Caco-2 (cell line): Measurements from ENCODE around the gene SCN1B. TPM values are rescaled to one million over a fixed set of nuclear protein-coding genes. Genes with fewer than 3 reads are reported as not detected.

Experiments used
- BruUV-seq: library from RNA; stranded (reverse); fragments of 400-500 nt; replicated peaks from 2 replicates; lab custom pipeline; 2021; lab: Mats Ljungman, UMichigan
- CTCF ChIA-PET: fragments of 300-600 bp; sonication (Branson Sonifier 250); formaldehyde crosslinking; loops from one replicate; lab custom pipeline; 2022; ENCODE audit warnings: antibody characterized with exemption; lab: Charles Lee
- POLR2A ChIA-PET: fragments of 300-600 bp; sonication (Branson Sonifier 250); formaldehyde crosslinking; loops from one replicate; lab custom pipeline; 2022; ENCODE audit warnings: antibody characterized with exemption; lab: Charles Lee
- DNase-seq, 2 experiments: peaks; one replicate each; pipeline versions ENCODE4 v3.0.0 to v3.0.0-alpha.2; 2020 to 2022
- H3K27me3 ChIP-seq: replicated peaks from 2 replicates; pipeline ENCODE4 v1.6.0; 2011; ENCODE audit warnings: low read length; ENCODE audit not compliant: control insufficient read depth, insufficient read depth
- H3K36me3 ChIP-seq: 2 replicates; pipeline ENCODE4 v1.5.1; 2011; ENCODE audit warnings: low read length; ENCODE audit not compliant: control insufficient read depth, insufficient read depth
- H3K4me1 ChIP-seq: fragments of 250-450 bp; sonication (Bioruptor Pico); 2 replicates; pipeline ENCODE4 v1.5.1; 2020; ENCODE audit warnings: mild to moderate bottlenecking
- H3K4me3 ChIP-seq: 2 replicates; pipeline ENCODE4 v1.5.1; 2011; ENCODE audit warnings: low read depth, mild to moderate bottlenecking, control low read depth, low read length
- H3K9me3 ChIP-seq: fragments of 250-450 bp; sonication (Bioruptor Pico); 2 replicates; pipeline ENCODE4 v1.5.1; 2020; ENCODE audit warnings: mild to moderate bottlenecking, moderate library complexity
- H3K27ac Mint-ChIP-seq: one replicate; pipeline ENCODE4 v1.8.0; 2022; ENCODE audit warnings: mixed read lengths; ENCODE audit not compliant: unreplicated experiment
- H3K27me3 Mint-ChIP-seq: one replicate; pipeline ENCODE4 v1.8.0; 2022; ENCODE audit warnings: mixed read lengths; ENCODE audit not compliant: insufficient read depth, unreplicated experiment
- H3K36me3 Mint-ChIP-seq: one replicate; pipeline ENCODE4 v1.8.0; 2022; ENCODE audit warnings: mild to moderate bottlenecking, mixed read lengths; ENCODE audit not compliant: insufficient read depth, unreplicated experiment
- H3K4me1 Mint-ChIP-seq: one replicate; pipeline ENCODE4 v1.8.0; 2022; ENCODE audit warnings: low read depth, mixed read lengths; ENCODE audit not compliant: unreplicated experiment
- H3K4me3 Mint-ChIP-seq: one replicate; pipeline ENCODE4 v1.8.0; 2022; ENCODE audit warnings: mild to moderate bottlenecking, moderate library complexity, mixed read lengths; ENCODE audit not compliant: unreplicated experiment
- H3K9me3 Mint-ChIP-seq: one replicate; pipeline ENCODE4 v1.8.0; 2022; ENCODE audit warnings: mixed read lengths; ENCODE audit not compliant: unreplicated experiment
- CTCF ChIP-seq, 2 experiments: fragments of 200-600 bp in 1 of 2; IDR thresholded peaks; 1 replicate in 1 of 2; 2 replicates in 1 of 2; pipeline versions ENCODE4 v1.5.1 to v1.8.0; 2011 to 2022; ENCODE audit warnings: antibody characterized with exemption in 1 of 2, control low read depth in 1 of 2, inconsistent platforms in 1 of 2, low read depth in 1 of 2, low read length in 1 of 2, mild to moderate bottlenecking in 1 of 2, moderate library complexity in 1 of 2; ENCODE audit not compliant: insufficient read depth in 1 of 2, severe bottlenecking in 1 of 2, unreplicated experiment in 1 of 2
- intact Hi-C: fragments of 100-400 bp; cut with micrococcal nuclease; formaldehyde crosslinking; loops from one replicate; pipeline ENCODE4 v1.10.0; 2022; ENCODE audit not compliant: unreplicated experiment
- total RNA-seq: library from RNA; stranded (reverse); gene quantifications from 2 replicates; pipeline ENCODE4 v1.2.3, GENCODE V29; 2022

SCN1B gene
- total RNA-seq, 1 experiment from 2014 or later: 1.7 TPM

- POLR2A ChIA-PET: interaction anchor here (0.8 kb wide), 1 partner anchor 324 kb away, joined by 3 read pairs; the partner anchor contains the start of genes SCGB2B2 and ZNF302
- TSS peak; percentile 33 for BruUV-seq
- CTCF ChIA-PET: interaction anchor here (0.6 kb wide), 1 partner anchor 74 kb away, joined by 3 read pairs; the partner anchor contains the start of gene ZNF30
Measured at GRCh38 chr19:35000647-35001501, 29.4 kb upstream of the SCN1B start.

GRCh38 chr19:35002037-35002535 lies 28.2 kb upstream of the SCN1B start:
- no peak for TF ChIP-seq CTCF (IDR thresholded peaks at IDR 0.05; ENCODE audit: insufficient read depth in 1 of 2, low read depth in 1 of 2, low read length in 1 of 2, severe bottlenecking in 1 of 2, unreplicated experiment in 1 of 2)
- no peak for DNase-seq
- no peaks in the 10 kb centered on the region for H3K27me3 ChIP-seq
- Mint-ChIP-seq H3K27ac (peak overlapping the region; percentile 98), H3K9me3 (no peaks in the 10 kb centered on the region), H3K27me3 (no peaks in the 10 kb centered on the region), H3K4me1 (peaks cover 66% of the 10 kb centered on the region), H3K36me3 (peaks cover 41% of the 10 kb centered on the region), H3K4me3 (peak overlapping the region; percentile 99)
- H3K4me3 ChIP-seq: no peak overlapping the region
- no TSS peak for BruUV-seq
- peaks cover 54% of the 10 kb centered on the region for H3K4me1 ChIP-seq
- intact Hi-C loops: no loop called here
- ChIA-PET POLR2A (interaction anchor here (0.8 kb wide), 1 partner anchor 325 kb away, joined by 3 read pairs; the partner anchor contains the start of genes SCGB2B2 and ZNF302), CTCF (interaction anchor here (0.6 kb wide), 1 partner anchor 63 kb away, joined by 5 read pairs; no protein-coding TSS in a partner anchor)
- peaks cover 3% of the 10 kb centered on the region; the same call in 1 of the 2 replicates for H3K36me3 ChIP-seq
- H3K9me3 ChIP-seq: no peaks in the 10 kb centered on the region

More at GRCh38 chr19:35000647-35001501, 29.4 kb upstream of the SCN1B start:
- Histone ChIP-seq H3K4me1 (peaks cover 51% of the 10 kb centered on the region), H3K9me3 (no peaks in the 10 kb centered on the region), H3K27me3 (no peaks in the 10 kb centered on the region), H3K4me3 (peak overlapping the region; percentile 90), H3K36me3 (peaks cover 3% of the 10 kb centered on the region; the same call in 1 of the 2 replicates)
- peaks cover 57% of the 10 kb centered on the region for H3K4me1 Mint-ChIP-seq
- intact Hi-C loops: no loop called here
- H3K4me3 Mint-ChIP-seq: peak overlapping the region; percentile 99
- H3K27me3 Mint-ChIP-seq: no peaks in the 10 kb centered on the region
- H3K36me3 Mint-ChIP-seq: peaks cover 28% of the 10 kb centered on the region
- DNase-seq: peak in 1 of 2 experiments; percentile 58
- H3K9me3 Mint-ChIP-seq: no peaks in the 10 kb centered on the region
- H3K27ac Mint-ChIP-seq: peak overlapping the region; percentile 98
- TF ChIP-seq CTCF (IDR thresholded peaks at IDR 0.05; ENCODE audit: insufficient read depth in 1 of 2, low read depth in 1 of 2, low read length in 1 of 2, severe bottlenecking in 1 of 2, unreplicated experiment in 1 of 2): no peak

GRCh38 chr19:35004517-35005255 lies 25.6 kb upstream of the SCN1B start:
- peaks cover 52% of the 10 kb centered on the region for H3K4me1 Mint-ChIP-seq
- H3K4me3 ChIP-seq: no peak overlapping the region
- peak overlapping the region; percentile 98 for H3K27ac Mint-ChIP-seq
- TF ChIP-seq CTCF (IDR thresholded peaks at IDR 0.05; ENCODE audit: insufficient read depth in 1 of 2, low read depth in 1 of 2, low read length in 1 of 2, severe bottlenecking in 1 of 2, unreplicated experiment in 1 of 2): no peak
- no peaks in the 10 kb centered on the region for H3K27me3 Mint-ChIP-seq
- intact Hi-C loops: no loop called here
- peaks cover 55% of the 10 kb centered on the region for H3K4me1 ChIP-seq
- H3K36me3 ChIP-seq: peaks cover 7% of the 10 kb centered on the region
- DNase-seq: no peak
- no peaks in the 10 kb centered on the region for H3K9me3 ChIP-seq
- no peaks in the 10 kb centered on the region for H3K9me3 Mint-ChIP-seq
- H3K36me3 Mint-ChIP-seq: peaks cover 66% of the 10 kb centered on the region
- BruUV-seq: no TSS peak
- ChIA-PET POLR2A (no interaction called here), CTCF (no interaction called here)
- no peaks in the 10 kb centered on the region for H3K27me3 ChIP-seq
- H3K4me3 Mint-ChIP-seq: peak overlapping the region; percentile 70
